Activated CD8-positive, alpha-beta memory T cell treated with anti-CD3 and anti-CD28 coated beads, Interleukin-2, amount 50 U/mL, for 24 hours (primary cell): ENCODE results near the gene CATSPER2.
"Not testable (repeated sequence)": the region's sequence is repeated elsewhere in the genome, so short reads cannot be mapped to it uniquely, and the experiment has no call there.

Source experiments
- DNase-seq: peaks from one replicate; pipeline ENCODE4 v3.0.0-alpha.2; 2020; ENCODE audit errors: extremely low read depth

Gene CATSPER2

GRCh38 chr15:43648649-43649429, at the start of gene CATSPER2:
TSS of gene CATSPER2 (minus strand) at chr15:43648844. CDS start at chr15:43648061, 783 bp downstream.
- no peak for DNase-seq

- not testable (repeated sequence) for DNase-seq
These were observed 44.7 kb upstream of the CATSPER2 start, which contains the start of gene CKMT1A for GRCh38 chr15:43693148-43694022. TSS of gene CKMT1A (plus strand) at chr15:43693859. CDS start at chr15:43694051, 192 bp downstream.

- not testable (repeated sequence) for DNase-seq
These were observed 44.0 kb upstream of the CATSPER2 start for GRCh38 chr15:43692679-43693078.

- not testable (repeated sequence) for DNase-seq
These were observed 41.1 kb upstream of the CATSPER2 start for GRCh38 chr15:43689604-43690301.

GRCh38 chr15:43674175-43674574, 25.5 kb upstream of the CATSPER2 start:
- not testable (repeated sequence) for DNase-seq

GRCh38 chr15:43666177-43666576, 17.5 kb upstream of the CATSPER2 start:
- not testable (repeated sequence) for DNase-seq

- not testable (repeated sequence) for DNase-seq
These were observed 14.7 kb upstream of the CATSPER2 start for GRCh38 chr15:43663333-43663732.

GRCh38 chr15:43662293-43662692, 13.6 kb upstream of the CATSPER2 start:
- not testable (repeated sequence) for DNase-seq

GRCh38 chr15:43659727-43660126, 11.1 kb upstream of the CATSPER2 start:
- DNase-seq, result not testable (repeated sequence)

GRCh38 chr15:43649430-43649926, 834 bp upstream of the CATSPER2 start:
- DNase-seq, result not testable (repeated sequence)

GRCh38 chr15:43638464-43639204, 10.0 kb downstream of the CATSPER2 start:
- DNase-seq, result not testable (repeated sequence)

- DNase-seq, result not testable (repeated sequence)
These were observed 21.7 kb downstream of the CATSPER2 start for GRCh38 chr15:43626937-43627336.

- DNase-seq, result no peak
These were observed 23.5 kb downstream of the CATSPER2 start for GRCh38 chr15:43625106-43625505.

- not testable (repeated sequence) for DNase-seq
These were observed 26.4 kb downstream of the CATSPER2 start for GRCh38 chr15:43622068-43622799.

- not testable (repeated sequence) for DNase-seq
These were observed 29.9 kb downstream of the CATSPER2 start, which contains the start of gene STRC for GRCh38 chr15:43618700-43619099. TSS of gene STRC (minus strand) at chr15:43618800. CDS start at chr15:43618722, 78 bp downstream.

GRCh38 chr15:43617750-43618149, 30.9 kb downstream of the CATSPER2 start:
- not testable (repeated sequence) for DNase-seq

- not testable (repeated sequence) for DNase-seq
These were observed 46.4 kb downstream of the CATSPER2 start for GRCh38 chr15:43602233-43602632.

GRCh38 chr15:43600200-43600599, 48.4 kb downstream of the CATSPER2 start:
- DNase-seq, result not testable (repeated sequence)

- DNase-seq, result not testable (repeated sequence)
These were observed 49.5 kb downstream of the CATSPER2 start for GRCh38 chr15:43599131-43599530.
